GM23338 (cell line): ENCODE measurements around the gene RPS25.

Experiments
- CTCF ChIP-seq, 2 experiments: fragments of 200-600 bp in 1 of 2; sonication (generic) in 1 of 2; conservative IDR thresholded peaks; 2 replicates each; pipeline versions ENCODE4 v1.5.1 to v1.6.1; 2016 to 2017; ENCODE audit warnings: antibody characterized with exemption in 2 of 2, low read depth in 2 of 2, mild to moderate bottlenecking in 2 of 2, moderate library complexity in 1 of 2
- EZH2 ChIP-seq: fragments of 200-600 bp; sonication (generic); IDR thresholded peaks from one replicate; pipeline ENCODE4 v1.8.0; 2017; ENCODE audit warnings: antibody characterized with exemption, mild to moderate bottlenecking, low read depth; ENCODE audit not compliant: unreplicated experiment
- JUNB ChIP-seq: IDR thresholded peaks from one replicate; pipeline ENCODE4 v1.6.1; 2016; ENCODE audit warnings: antibody characterized with exemption; ENCODE audit not compliant: unreplicated experiment
- POLR2AphosphoS5 ChIP-seq: IDR thresholded peaks from 2 replicates; pipeline ENCODE4 v1.6.1; 2016; ENCODE audit warnings: antibody characterized with exemption, low read depth

- TF ChIP-seq JUNB (no peak), CTCF (conservative IDR thresholded peaks at IDR 0.05; ENCODE audit: low read depth in 2 of 2) (no peak), POLR2AphosphoS5 (no peak), EZH2 (no peak)
Measured at GRCh38 chr11:119031912-119032280, 13.8 kb upstream of the RPS25 start.
